RWPE2 (cell line): ENCODE results near the gene MB21D2.
"Not testable (repeated sequence)": the region's sequence is repeated elsewhere in the genome, so short reads cannot be mapped to it uniquely, and the experiment has no call there.

Source experiments
- ATAC-seq: fragments of 200-7000 bp; cut with Tn5 transposase; 3 replicates; pipeline ENCODE4 v1.9.1; 2021; ENCODE audit warnings: low read depth
- DNase-seq: peaks from one replicate; pipeline ENCODE4 v3.0.0-alpha.2; 2020; ENCODE audit warnings: low spot score
- H3K27ac ChIP-seq: fragments of 450-650 bp; 2 replicates; pipeline ENCODE4 v1.5.1; 2017; ENCODE audit warnings: mild to moderate bottlenecking; ENCODE audit not compliant: poor library complexity, severe bottlenecking
- H3K27me3 ChIP-seq: fragments of 250-450 bp; sonication (Bioruptor Pico); 2 replicates; pipeline ENCODE4 v1.5.1; 2021; ENCODE audit warnings: mild to moderate bottlenecking, moderate library complexity; ENCODE audit not compliant: insufficient read depth, poor library complexity, severe bottlenecking
- H3K36me3 ChIP-seq: fragments of 250-450 bp; sonication (Bioruptor Pico); 2 replicates; pipeline ENCODE4 v1.5.1; 2020; ENCODE audit warnings: low read depth, mild to moderate bottlenecking, moderate library complexity
- H3K4me1 ChIP-seq: fragments of 250-450 bp; sonication (Bioruptor Pico); 2 replicates; pipeline ENCODE4 v1.5.1; 2021; ENCODE audit warnings: mild to moderate bottlenecking, moderate library complexity; ENCODE audit not compliant: insufficient read depth, poor library complexity, severe bottlenecking
- H3K4me3 ChIP-seq: fragments of 250-450 bp; sonication (Bioruptor Pico); 2 replicates; pipeline ENCODE4 v1.5.1; 2021; ENCODE audit warnings: mild to moderate bottlenecking, moderate library complexity; ENCODE audit not compliant: severe bottlenecking
- H3K9me3 ChIP-seq: fragments of 250-450 bp; sonication (Bioruptor Pico); 2 replicates; pipeline ENCODE4 v1.5.1; 2021; ENCODE audit warnings: mild to moderate bottlenecking, moderate library complexity; ENCODE audit not compliant: severe bottlenecking
- CTCF ChIP-seq: fragments of 450-650 bp; IDR thresholded peaks from one replicate; pipeline ENCODE4 v1.5.1; 2017; ENCODE audit warnings: mild to moderate bottlenecking, moderate library complexity; ENCODE audit not compliant: poor library complexity, severe bottlenecking

MB21D2 gene

GRCh38 chr3:192917404-192918274, at the start of gene MB21D2:
TSS of gene MB21D2 (minus strand) at chr3:192917856. CDS start at chr3:192917840, 16 bp downstream.
- DNase-seq: peak; percentile 78
- Histone ChIP-seq H3K4me1 (peaks cover 7% of the 10 kb centered on the region), H3K36me3 (no peaks in the 10 kb centered on the region), H3K27ac (peak within 1 kb of the TSS; percentile 77), H3K9me3 (no peaks in the 10 kb centered on the region), H3K4me3 (peak within 1 kb of the TSS; percentile 74), H3K27me3 (no peaks in the 10 kb centered on the region)
- TF ChIP-seq CTCF: peak; percentile 8
- peak; percentile 74 for ATAC-seq

GRCh38 chr3:192964959-192965719, 47.5 kb upstream of the MB21D2 start:
- not testable (repeated sequence) for H3K27ac ChIP-seq, H3K4me3 ChIP-seq, H3K9me3 ChIP-seq, DNase-seq, H3K27me3 ChIP-seq, H3K4me1 ChIP-seq, H3K36me3 ChIP-seq, ATAC-seq

DNA sequence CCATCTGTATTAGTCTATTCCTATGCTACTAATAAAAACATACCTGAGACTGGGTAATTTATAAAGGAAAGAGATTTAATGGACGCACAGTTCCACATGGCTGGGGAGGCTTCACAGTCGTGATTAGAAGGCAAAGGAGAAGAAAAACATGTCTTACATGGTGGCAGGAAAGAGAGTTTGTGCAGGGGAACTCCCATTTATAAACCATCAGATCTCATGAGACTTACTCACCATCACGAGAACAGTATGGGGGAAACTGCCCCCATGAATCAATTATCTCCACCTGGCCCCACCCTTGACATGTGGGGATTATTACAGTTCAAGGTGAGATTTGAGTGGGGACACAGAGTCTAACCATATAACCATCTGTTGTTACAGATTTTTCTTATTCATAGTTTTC, 42.1 kb upstream of the MB21D2 start:
- ATAC-seq (no peak), DNase-seq (no peak)
- Histone ChIP-seq H3K27ac (no peak overlapping the region), H3K36me3 (no peaks in the 10 kb centered on the region), H3K27me3 (no peaks in the 10 kb centered on the region), H3K4me1 (peaks cover 17% of the 10 kb centered on the region), H3K4me3 (no peak overlapping the region), H3K9me3 (no peaks in the 10 kb centered on the region)
- no peak for TF ChIP-seq CTCF

GRCh38 chr3:192958219-192958872, 40.7 kb upstream of the MB21D2 start:
- no peak for DNase-seq
- Histone ChIP-seq H3K9me3 (no peaks in the 10 kb centered on the region), H3K4me1 (peaks cover 17% of the 10 kb centered on the region), H3K36me3 (no peaks in the 10 kb centered on the region), H3K27ac (peak overlapping the region; percentile 86), H3K4me3 (no peak overlapping the region), H3K27me3 (no peaks in the 10 kb centered on the region)
- no peak for ATAC-seq
- no peak for TF ChIP-seq CTCF

DNA sequence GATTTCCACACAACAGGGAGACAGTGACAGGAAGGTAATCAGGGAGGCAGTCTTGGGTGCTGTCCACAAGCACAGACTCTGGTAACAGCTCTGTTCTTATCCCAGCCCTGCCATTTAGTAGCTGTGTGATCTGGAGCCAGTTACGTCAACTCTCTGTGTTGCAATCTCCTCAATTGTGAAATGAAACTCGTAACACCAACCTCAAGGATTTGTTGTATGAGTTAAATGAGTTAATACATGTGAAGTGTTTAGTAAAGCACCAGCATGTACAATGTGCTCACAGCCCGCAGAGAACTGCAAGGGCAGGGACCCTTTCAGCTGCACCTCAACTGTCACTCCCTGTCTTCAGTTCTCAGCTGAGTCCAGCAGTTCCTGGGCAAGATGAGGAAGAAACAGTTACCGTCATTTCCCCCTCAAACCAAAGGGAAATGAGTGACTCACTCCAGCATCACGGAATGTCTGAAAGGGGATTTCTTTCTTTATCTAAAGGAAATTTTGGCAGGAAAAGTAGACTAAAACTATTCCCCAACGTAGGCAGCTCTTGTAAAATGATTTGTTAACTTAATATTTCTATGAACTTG, 39.9 kb upstream of the MB21D2 start:
- Histone ChIP-seq H3K9me3 (no peaks in the 10 kb centered on the region), H3K36me3 (no peaks in the 10 kb centered on the region), H3K27me3 (no peaks in the 10 kb centered on the region), H3K27ac (peak overlapping the region; percentile 86), H3K4me1 (peaks cover 17% of the 10 kb centered on the region), H3K4me3 (peak overlapping the region; percentile 4)
- peak; percentile 92 for ATAC-seq
- no peak for TF ChIP-seq CTCF
- no peak for DNase-seq
